RPMI8226 (cell line): ENCODE results near the gene DNPH1.

Source experiments
- DNase-seq: peaks from one replicate; pipeline ENCODE4 v3.0.0-alpha.2; 2015

DNPH1 gene

GRCh38 chr6:43180058-43180457, 49.2 kb downstream of the DNPH1 start:
- DNase-seq, result no peak

GRCh38 chr6:43178951-43179830, 50.1 kb downstream of the DNPH1 start:
- no peak for DNase-seq

GRCh38 chr6:43178150-43178549, 51.1 kb downstream of the DNPH1 start:
- DNase-seq, result no peak

- no peak for DNase-seq
These were observed 52.9 kb downstream of the DNPH1 start for GRCh38 chr6:43176423-43176786.

- DNase-seq, result no peak
These were observed 53.4 kb downstream of the DNPH1 start for GRCh38 chr6:43175676-43176422.
